WTC11 (cell line): ENCODE results near the gene SSH2. TPM values are rescaled to one million over a fixed set of nuclear protein-coding genes. Genes with fewer than 3 reads are reported as not detected.
A peak's percentile ranks its signal among the peaks of the same experiment; 100 is the strongest.
"Not testable (repeated sequence)": the region's sequence is repeated elsewhere in the genome, so short reads cannot be mapped to it uniquely, and the experiment has no call there.

Experiments used
- ATAC-seq: fragments of 200-7000 bp; cut with Tn5 transposase; 2 replicates; pipeline ENCODE4 v1.10.0; 2021; ENCODE audit warnings: mild to moderate bottlenecking, moderate library complexity
- CTCF ChIA-PET: fragments of 300-600 bp; sonication (Branson Sonifier 250); formaldehyde crosslinking; loops from one replicate; lab custom pipeline; 2021; ENCODE audit warnings: antibody characterized with exemption; lab: Charles Lee
- POLR2A ChIA-PET: fragments of 350-600 bp; sonication (Branson Sonifier 250); formaldehyde crosslinking; loops from one replicate; lab custom pipeline; 2021; ENCODE audit warnings: antibody characterized with exemption; lab: Charles Lee
- DNase-seq: peaks from one replicate; pipeline ENCODE4 v3.0.0; 2021; ENCODE audit warnings: low spot score
- H3K27ac Mint-ChIP-seq: 2 replicates; pipeline ENCODE4 v1.8.0; 2021; ENCODE audit warnings: mixed read lengths
- H3K27me3 Mint-ChIP-seq: 2 replicates; pipeline ENCODE4 v1.8.0; 2021; ENCODE audit warnings: low read depth, mild to moderate bottlenecking, moderate library complexity, mixed read lengths
- H3K36me3 Mint-ChIP-seq: 2 replicates; pipeline ENCODE4 v1.8.0; 2021; ENCODE audit warnings: mixed read lengths
- H3K4me1 Mint-ChIP-seq: 2 replicates; pipeline ENCODE4 v1.8.0; 2022; ENCODE audit warnings: mixed read lengths
- H3K4me3 Mint-ChIP-seq: 2 replicates; pipeline ENCODE4 v1.8.0; 2021; ENCODE audit warnings: mild to moderate bottlenecking, moderate library complexity, mixed read lengths
- H3K9me3 Mint-ChIP-seq: 2 replicates; pipeline ENCODE4 v1.8.0; 2021; ENCODE audit warnings: mixed read lengths
- CBFB ChIP-seq: sonication (generic); formaldehyde crosslinking; IDR thresholded peaks from 2 replicates; pipeline ENCODE4 v1.8.1; 2022; ENCODE audit warnings: mild to moderate bottlenecking, low read depth, missing genetic modification reagents
- ELF4 ChIP-seq: sonication (generic); formaldehyde crosslinking; IDR thresholded peaks from 2 replicates; pipeline ENCODE4 v1.8.1; 2022; ENCODE audit warnings: low read depth, mild to moderate bottlenecking, moderate library complexity, missing genetic modification reagents
- MXD4 ChIP-seq: fragments of 250-450 bp; sonication (Bioruptor Pico); IDR thresholded peaks from 2 replicates; pipeline ENCODE4 v1.8.0; 2021; ENCODE audit warnings: mild to moderate bottlenecking, moderate library complexity, borderline replicate concordance
- NFE2L1 ChIP-seq: sonication (generic); formaldehyde crosslinking; IDR thresholded peaks from 2 replicates; pipeline ENCODE4 v1.8.1; 2023; ENCODE audit warnings: missing genetic modification reagents
- TCF7 ChIP-seq: sonication (generic); formaldehyde crosslinking; IDR thresholded peaks from 2 replicates; pipeline ENCODE4 v1.8.0; 2022; ENCODE audit warnings: mild to moderate bottlenecking, low read depth, missing genetic modification reagents, moderate library complexity
- ZNF219 ChIP-seq: sonication (generic); formaldehyde crosslinking; IDR thresholded peaks from 2 replicates; pipeline ENCODE4 v1.8.0; 2023; ENCODE audit warnings: missing genetic modification reagents, mild to moderate bottlenecking, borderline replicate concordance
- total RNA-seq: library from RNA; stranded (reverse); gene quantifications from 3 replicates; pipeline ENCODE4 v1.2.3, GENCODE V29; 2021
- TF ChIP-seq, protein P1 (sequence below): sonication (generic); formaldehyde crosslinking; IDR thresholded peaks from 2 replicates; pipeline ENCODE4 v1.8.0; 2023; ENCODE audit warnings: missing genetic modification reagents, mild to moderate bottlenecking, borderline replicate concordance
- TF ChIP-seq, protein P2 (sequence below): fragments of 250-450 bp; sonication (Bioruptor Pico); IDR thresholded peaks from 2 replicates; pipeline ENCODE4 v2.1.2; 2022; ENCODE audit warnings: mild to moderate bottlenecking, moderate library complexity
- TF ChIP-seq, protein P3 (sequence below): sonication (generic); formaldehyde crosslinking; IDR thresholded peaks from 2 replicates; pipeline ENCODE4 v1.8.1; 2023; ENCODE audit warnings: mild to moderate bottlenecking, missing genetic modification reagents, borderline replicate concordance
- TF ChIP-seq, protein P4 (sequence below): fragments of 200-600 bp; IDR thresholded peaks from 2 replicates; pipeline ENCODE4 v1.8.0; 2022; ENCODE audit warnings: antibody characterized with exemption

The SSH2 gene
- total RNA-seq, 1 experiment from 2014 or later = 14.3 TPM

DNA sequence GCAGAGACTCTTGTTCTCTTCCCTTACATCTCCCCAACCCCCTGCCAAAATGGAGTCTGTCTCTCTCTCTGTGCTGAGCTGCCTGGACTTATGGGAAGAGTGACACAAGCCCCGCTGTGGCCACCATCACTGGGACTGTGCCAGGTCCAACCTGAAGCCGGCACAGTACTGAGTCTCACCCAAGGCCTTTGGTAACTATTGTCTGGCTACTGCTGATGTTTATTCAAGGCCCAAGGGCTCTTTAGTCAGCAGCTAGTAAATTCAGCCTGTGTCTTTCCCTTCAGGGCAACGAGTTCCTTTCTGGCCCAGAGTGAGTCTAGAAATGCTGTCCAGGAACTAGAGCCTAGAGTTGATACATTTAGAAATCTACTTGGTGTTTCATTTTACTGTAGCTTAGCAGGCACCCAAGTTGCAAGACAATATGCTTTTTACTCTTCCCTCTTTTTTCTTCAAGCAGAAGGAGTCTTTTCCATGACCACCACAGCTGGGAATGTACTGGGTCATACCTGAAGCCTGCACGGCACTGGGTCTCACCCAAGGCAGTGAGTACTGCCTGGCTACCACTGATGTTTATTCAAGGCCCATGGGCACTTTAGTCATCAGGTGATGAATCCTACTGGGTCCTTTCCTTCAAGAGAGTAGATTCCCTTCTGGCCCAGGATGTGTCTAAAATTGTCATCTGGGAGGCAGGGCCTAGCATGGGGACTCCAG, 29.1 kb upstream of the SSH2 start (continued):
- TF ChIP-seq, protein P1, sequence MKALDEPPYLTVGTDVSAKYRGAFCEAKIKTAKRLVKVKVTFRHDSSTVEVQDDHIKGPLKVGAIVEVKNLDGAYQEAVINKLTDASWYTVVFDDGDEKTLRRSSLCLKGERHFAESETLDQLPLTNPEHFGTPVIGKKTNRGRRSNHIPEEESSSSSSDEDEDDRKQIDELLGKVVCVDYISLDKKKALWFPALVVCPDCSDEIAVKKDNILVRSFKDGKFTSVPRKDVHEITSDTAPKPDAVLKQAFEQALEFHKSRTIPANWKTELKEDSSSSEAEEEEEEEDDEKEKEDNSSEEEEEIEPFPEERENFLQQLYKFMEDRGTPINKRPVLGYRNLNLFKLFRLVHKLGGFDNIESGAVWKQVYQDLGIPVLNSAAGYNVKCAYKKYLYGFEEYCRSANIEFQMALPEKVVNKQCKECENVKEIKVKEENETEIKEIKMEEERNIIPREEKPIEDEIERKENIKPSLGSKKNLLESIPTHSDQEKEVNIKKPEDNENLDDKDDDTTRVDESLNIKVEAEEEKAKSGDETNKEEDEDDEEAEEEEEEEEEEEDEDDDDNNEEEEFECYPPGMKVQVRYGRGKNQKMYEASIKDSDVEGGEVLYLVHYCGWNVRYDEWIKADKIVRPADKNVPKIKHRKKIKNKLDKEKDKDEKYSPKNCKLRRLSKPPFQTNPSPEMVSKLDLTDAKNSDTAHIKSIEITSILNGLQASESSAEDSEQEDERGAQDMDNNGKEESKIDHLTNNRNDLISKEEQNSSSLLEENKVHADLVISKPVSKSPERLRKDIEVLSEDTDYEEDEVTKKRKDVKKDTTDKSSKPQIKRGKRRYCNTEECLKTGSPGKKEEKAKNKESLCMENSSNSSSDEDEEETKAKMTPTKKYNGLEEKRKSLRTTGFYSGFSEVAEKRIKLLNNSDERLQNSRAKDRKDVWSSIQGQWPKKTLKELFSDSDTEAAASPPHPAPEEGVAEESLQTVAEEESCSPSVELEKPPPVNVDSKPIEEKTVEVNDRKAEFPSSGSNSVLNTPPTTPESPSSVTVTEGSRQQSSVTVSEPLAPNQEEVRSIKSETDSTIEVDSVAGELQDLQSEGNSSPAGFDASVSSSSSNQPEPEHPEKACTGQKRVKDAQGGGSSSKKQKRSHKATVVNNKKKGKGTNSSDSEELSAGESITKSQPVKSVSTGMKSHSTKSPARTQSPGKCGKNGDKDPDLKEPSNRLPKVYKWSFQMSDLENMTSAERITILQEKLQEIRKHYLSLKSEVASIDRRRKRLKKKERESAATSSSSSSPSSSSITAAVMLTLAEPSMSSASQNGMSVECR (CRISPR knock-in tag) = no peak
- TF ChIP-seq CBFB (CRISPR knock-in tag) = no peak

DNA sequence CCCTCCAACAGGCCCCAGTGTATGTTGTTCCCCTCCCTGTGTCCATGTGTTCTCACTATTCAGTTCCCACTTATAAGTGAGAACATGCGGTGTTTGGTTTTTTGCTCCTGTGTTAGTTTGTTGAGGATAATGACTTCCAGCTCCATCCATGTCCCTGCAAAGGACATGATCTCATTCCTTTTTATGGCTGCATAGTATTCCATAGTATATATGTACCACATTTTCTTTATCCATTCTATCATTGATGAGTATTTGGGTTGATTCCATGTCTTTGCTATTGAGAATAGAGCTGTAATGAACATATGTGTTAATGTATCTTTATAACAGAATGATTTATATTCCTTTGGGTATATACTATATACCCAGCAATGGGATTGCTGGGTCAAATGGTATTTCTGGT, 27.5 kb upstream of the SSH2 start:
- H3K27me3 Mint-ChIP-seq, POLR2A ChIA-PET, H3K27ac Mint-ChIP-seq, DNase-seq, H3K4me3 Mint-ChIP-seq, ATAC-seq: not testable (repeated sequence)
- Mint-ChIP-seq H3K36me3 (peaks cover 20% of the 10 kb centered on the region), H3K4me1 (peaks cover 10% of the 10 kb centered on the region), H3K9me3 (peaks cover 52% of the 10 kb centered on the region)
- CTCF ChIA-PET = interaction anchor here (1.3 to 1.6 kb wide), 2 partner anchors 136 to 318 kb away, joined by 3 to 7 read pairs; no protein-coding TSS in a partner anchor

DNA sequence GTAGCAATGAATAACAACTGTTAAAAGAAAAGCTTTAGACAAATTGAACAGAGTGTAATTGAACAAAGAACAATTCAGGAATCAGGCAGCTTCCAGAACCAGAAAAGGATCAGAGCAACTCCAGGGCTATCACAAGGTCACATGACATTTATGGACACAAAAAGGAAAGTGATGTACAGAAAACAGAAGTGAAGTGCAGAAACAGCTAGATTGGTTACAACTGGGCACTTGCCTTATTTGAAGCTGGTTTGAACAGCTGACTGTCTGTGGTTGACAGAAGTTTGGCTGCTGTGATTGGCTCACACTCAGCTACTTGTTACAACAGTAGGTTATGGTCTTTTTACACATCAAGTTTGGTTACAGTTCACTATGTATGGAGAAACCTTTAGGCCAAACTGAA, 26.2 kb upstream of the SSH2 start:
- Mint-ChIP-seq H3K36me3 (peaks cover 20% of the 10 kb centered on the region), H3K27ac (no peak overlapping the region)
- POLR2A ChIA-PET = no interaction called here
- TF ChIP-seq MXD4 (CRISPR knock-in tag) (no peak), NFE2L1 (CRISPR knock-in tag) (no peak), ELF4 (CRISPR knock-in tag) (no peak)
- TF ChIP-seq, protein P2, sequence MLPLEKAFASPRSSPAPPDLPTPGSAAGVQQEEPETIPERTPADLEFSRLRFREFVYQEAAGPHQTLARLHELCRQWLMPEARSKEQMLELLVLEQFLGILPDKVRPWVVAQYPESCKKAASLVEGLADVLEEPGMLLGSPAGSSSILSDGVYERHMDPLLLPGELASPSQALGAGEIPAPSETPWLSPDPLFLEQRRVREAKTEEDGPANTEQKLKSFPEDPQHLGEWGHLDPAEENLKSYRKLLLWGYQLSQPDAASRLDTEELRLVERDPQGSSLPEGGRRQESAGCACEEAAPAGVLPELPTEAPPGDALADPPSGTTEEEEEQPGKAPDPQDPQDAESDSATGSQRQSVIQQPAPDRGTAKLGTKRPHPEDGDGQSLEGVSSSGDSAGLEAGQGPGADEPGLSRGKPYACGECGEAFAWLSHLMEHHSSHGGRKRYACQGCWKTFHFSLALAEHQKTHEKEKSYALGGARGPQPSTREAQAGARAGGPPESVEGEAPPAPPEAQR = no peak
- TF ChIP-seq, protein P3, sequence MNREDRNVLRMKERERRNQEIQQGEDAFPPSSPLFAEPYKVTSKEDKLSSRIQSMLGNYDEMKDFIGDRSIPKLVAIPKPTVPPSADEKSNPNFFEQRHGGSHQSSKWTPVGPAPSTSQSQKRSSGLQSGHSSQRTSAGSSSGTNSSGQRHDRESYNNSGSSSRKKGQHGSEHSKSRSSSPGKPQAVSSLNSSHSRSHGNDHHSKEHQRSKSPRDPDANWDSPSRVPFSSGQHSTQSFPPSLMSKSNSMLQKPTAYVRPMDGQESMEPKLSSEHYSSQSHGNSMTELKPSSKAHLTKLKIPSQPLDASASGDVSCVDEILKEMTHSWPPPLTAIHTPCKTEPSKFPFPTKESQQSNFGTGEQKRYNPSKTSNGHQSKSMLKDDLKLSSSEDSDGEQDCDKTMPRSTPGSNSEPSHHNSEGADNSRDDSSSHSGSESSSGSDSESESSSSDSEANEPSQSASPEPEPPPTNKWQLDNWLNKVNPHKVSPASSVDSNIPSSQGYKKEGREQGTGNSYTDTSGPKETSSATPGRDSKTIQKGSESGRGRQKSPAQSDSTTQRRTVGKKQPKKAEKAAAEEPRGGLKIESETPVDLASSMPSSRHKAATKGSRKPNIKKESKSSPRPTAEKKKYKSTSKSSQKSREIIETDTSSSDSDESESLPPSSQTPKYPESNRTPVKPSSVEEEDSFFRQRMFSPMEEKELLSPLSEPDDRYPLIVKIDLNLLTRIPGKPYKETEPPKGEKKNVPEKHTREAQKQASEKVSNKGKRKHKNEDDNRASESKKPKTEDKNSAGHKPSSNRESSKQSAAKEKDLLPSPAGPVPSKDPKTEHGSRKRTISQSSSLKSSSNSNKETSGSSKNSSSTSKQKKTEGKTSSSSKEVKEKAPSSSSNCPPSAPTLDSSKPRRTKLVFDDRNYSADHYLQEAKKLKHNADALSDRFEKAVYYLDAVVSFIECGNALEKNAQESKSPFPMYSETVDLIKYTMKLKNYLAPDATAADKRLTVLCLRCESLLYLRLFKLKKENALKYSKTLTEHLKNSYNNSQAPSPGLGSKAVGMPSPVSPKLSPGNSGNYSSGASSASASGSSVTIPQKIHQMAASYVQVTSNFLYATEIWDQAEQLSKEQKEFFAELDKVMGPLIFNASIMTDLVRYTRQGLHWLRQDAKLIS = no peak
- TF ChIP-seq, all 79 proteins: peak for 0
- ATAC-seq (no peak), DNase-seq (no peak)
- CTCF ChIA-PET = interaction anchor here (1.6 to 2.4 kb wide), 2 partner anchors 26 to 137 kb away, joined by 7 to 11 read pairs; partner anchors contain the start of gene SSH2
- Mint-ChIP-seq H3K9me3 (peaks cover 55% of the 10 kb centered on the region), H3K4me1 (peaks cover 10% of the 10 kb centered on the region), H3K27me3 (peaks cover 9% of the 10 kb centered on the region; the same call in 1 of the 2 replicates), H3K4me3 (no peak overlapping the region)

DNA sequence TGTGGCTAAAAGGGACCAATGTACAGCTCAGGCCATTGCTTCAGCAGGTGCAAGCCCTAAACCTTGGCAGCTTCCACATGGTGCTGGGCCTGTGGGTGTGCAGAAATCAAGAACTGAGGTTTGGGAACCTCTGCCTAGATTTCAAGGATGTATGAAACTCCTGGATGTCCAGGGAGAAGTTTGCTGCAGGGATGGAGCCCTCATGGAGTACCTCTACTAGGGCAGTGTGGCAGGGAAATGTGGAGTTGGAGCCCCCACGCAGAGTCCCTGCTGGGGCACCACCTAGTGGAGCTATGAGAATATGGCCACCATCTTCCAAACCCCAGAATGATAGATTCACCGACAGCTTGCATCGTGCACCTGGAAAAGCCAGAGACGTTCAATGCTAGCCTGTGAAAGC, 24.4 kb upstream of the SSH2 start:
- TF ChIP-seq TCF7 (CRISPR knock-in tag) = no peak
- TF ChIP-seq, protein P4, sequence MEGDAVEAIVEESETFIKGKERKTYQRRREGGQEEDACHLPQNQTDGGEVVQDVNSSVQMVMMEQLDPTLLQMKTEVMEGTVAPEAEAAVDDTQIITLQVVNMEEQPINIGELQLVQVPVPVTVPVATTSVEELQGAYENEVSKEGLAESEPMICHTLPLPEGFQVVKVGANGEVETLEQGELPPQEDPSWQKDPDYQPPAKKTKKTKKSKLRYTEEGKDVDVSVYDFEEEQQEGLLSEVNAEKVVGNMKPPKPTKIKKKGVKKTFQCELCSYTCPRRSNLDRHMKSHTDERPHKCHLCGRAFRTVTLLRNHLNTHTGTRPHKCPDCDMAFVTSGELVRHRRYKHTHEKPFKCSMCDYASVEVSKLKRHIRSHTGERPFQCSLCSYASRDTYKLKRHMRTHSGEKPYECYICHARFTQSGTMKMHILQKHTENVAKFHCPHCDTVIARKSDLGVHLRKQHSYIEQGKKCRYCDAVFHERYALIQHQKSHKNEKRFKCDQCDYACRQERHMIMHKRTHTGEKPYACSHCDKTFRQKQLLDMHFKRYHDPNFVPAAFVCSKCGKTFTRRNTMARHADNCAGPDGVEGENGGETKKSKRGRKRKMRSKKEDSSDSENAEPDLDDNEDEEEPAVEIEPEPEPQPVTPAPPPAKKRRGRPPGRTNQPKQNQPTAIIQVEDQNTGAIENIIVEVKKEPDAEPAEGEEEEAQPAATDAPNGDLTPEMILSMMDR = peak; percentile 28; the same call in 1 of the 2 replicates
- TF ChIP-seq ZNF219 (CRISPR knock-in tag) = no peak
- POLR2A ChIA-PET = no interaction called here
- Mint-ChIP-seq H3K4me3 (no peak overlapping the region), H3K9me3 (peaks cover 55% of the 10 kb centered on the region), H3K4me1 (peaks cover 2% of the 10 kb centered on the region), H3K27me3 (peaks cover 9% of the 10 kb centered on the region; the same call in 1 of the 2 replicates), H3K36me3 (peaks cover 20% of the 10 kb centered on the region), H3K27ac (no peak overlapping the region)
- ATAC-seq = no peak
- CTCF ChIA-PET = interaction anchor here (0.8 to 2.4 kb wide), 3 partner anchors 24 to 139 kb away, joined by 3 to 11 read pairs (median 5); partner anchors contain the start of gene SSH2
- no peak for DNase-seq
